Stimulated activated CD8-positive, alpha-beta memory T cell treated with anti-CD3 and anti-CD28 coated beads, Interleukin-4, amount 100 ng/mL, for 4 hours (primary cell): ENCODE measurements around the gene ARHGEF1.
A peak's percentile ranks its signal among the peaks of the same experiment; 100 is the strongest.

Source experiments
- DNase-seq, 2 donors: peaks; one replicate each; pipeline ENCODE4 v3.0.0-alpha.2; 2020; ENCODE audit warnings: low read depth in 2 of 2, low spot score in 1 of 2

ARHGEF1 gene

GRCh38 chr19:41951686-41952172 is 68.7 kb downstream of the ARHGEF1 start:
- peak; percentile 69 to 93 for DNase-seq

- DNase-seq = no peak
Observed at GRCh38 chr19:41955521-41955920, 72.5 kb downstream of the ARHGEF1 start.

- no peak for DNase-seq
Observed at GRCh38 chr19:41956621-41957020, 73.6 kb downstream of the ARHGEF1 start.
